HL-60 (cell line): ENCODE measurements around the gene KRTAP10-7.

Experiments used
- POLR2AphosphoS5 ChIP-seq: IDR thresholded peaks from 2 replicates; pipeline ENCODE4 v1.6.1; 2012; ENCODE audit warnings: low read depth
- SPI1 ChIP-seq: IDR thresholded peaks from 2 replicates; pipeline ENCODE4 v1.6.1; 2012; ENCODE audit warnings: low read depth, mild to moderate bottlenecking, borderline replicate concordance
- TF ChIP-seq, protein P1 (sequence below): IDR thresholded peaks from one replicate; pipeline ENCODE4 v1.5.1; 2011; ENCODE audit warnings: low read length, control low read depth, inconsistent platforms; ENCODE audit not compliant: insufficient read depth
- TF ChIP-seq, protein P2 (sequence below): IDR thresholded peaks from 2 replicates; pipeline ENCODE4 v1.6.1; 2012; ENCODE audit warnings: low read depth; ENCODE audit not compliant: insufficient replicate concordance

DNA sequence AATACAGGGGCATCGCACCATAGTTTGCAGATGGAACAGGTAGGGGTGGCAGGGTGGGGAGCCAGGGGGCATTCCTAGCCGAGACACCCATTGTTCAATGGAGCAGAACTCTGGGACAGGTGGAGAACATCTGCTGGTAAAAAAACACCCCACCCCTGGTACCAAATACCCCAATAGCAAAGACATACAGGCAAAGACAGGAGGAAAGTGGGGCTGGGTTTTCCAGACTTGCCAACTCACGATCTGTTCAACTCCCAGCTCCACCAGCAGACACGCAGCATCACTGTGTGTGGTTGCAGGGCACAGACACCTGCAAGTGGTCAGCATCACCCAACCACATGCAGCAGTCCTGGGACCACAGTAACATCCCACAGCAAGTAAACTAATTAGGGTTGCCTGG is 11.2 kb downstream of the KRTAP10-7 start:
- TF ChIP-seq, protein P1, sequence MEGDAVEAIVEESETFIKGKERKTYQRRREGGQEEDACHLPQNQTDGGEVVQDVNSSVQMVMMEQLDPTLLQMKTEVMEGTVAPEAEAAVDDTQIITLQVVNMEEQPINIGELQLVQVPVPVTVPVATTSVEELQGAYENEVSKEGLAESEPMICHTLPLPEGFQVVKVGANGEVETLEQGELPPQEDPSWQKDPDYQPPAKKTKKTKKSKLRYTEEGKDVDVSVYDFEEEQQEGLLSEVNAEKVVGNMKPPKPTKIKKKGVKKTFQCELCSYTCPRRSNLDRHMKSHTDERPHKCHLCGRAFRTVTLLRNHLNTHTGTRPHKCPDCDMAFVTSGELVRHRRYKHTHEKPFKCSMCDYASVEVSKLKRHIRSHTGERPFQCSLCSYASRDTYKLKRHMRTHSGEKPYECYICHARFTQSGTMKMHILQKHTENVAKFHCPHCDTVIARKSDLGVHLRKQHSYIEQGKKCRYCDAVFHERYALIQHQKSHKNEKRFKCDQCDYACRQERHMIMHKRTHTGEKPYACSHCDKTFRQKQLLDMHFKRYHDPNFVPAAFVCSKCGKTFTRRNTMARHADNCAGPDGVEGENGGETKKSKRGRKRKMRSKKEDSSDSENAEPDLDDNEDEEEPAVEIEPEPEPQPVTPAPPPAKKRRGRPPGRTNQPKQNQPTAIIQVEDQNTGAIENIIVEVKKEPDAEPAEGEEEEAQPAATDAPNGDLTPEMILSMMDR = no peak
- TF ChIP-seq, protein P2, sequence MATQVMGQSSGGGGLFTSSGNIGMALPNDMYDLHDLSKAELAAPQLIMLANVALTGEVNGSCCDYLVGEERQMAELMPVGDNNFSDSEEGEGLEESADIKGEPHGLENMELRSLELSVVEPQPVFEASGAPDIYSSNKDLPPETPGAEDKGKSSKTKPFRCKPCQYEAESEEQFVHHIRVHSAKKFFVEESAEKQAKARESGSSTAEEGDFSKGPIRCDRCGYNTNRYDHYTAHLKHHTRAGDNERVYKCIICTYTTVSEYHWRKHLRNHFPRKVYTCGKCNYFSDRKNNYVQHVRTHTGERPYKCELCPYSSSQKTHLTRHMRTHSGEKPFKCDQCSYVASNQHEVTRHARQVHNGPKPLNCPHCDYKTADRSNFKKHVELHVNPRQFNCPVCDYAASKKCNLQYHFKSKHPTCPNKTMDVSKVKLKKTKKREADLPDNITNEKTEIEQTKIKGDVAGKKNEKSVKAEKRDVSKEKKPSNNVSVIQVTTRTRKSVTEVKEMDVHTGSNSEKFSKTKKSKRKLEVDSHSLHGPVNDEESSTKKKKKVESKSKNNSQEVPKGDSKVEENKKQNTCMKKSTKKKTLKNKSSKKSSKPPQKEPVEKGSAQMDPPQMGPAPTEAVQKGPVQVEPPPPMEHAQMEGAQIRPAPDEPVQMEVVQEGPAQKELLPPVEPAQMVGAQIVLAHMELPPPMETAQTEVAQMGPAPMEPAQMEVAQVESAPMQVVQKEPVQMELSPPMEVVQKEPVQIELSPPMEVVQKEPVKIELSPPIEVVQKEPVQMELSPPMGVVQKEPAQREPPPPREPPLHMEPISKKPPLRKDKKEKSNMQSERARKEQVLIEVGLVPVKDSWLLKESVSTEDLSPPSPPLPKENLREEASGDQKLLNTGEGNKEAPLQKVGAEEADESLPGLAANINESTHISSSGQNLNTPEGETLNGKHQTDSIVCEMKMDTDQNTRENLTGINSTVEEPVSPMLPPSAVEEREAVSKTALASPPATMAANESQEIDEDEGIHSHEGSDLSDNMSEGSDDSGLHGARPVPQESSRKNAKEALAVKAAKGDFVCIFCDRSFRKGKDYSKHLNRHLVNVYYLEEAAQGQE = no peak
- TF ChIP-seq POLR2AphosphoS5 (no peak), SPI1 (no peak)
